Fibroblast of skin of right quadriceps (primary cell): ENCODE results near the gene MGAT5B.

Experiments
- DNase-seq: peaks from one replicate; pipeline ENCODE4 v3.0.0-alpha.2; 2013

MGAT5B gene

GRCh38 chr17:76932402-76933333 lies 64.5 kb downstream of the MGAT5B start:
- no peak for DNase-seq

GRCh38 chr17:76934561-76935320 lies 66.5 kb downstream of the MGAT5B start:
- DNase-seq = no peak

GRCh38 chr17:76935331-76935730 lies 67.1 kb downstream of the MGAT5B start:
- DNase-seq = peak; percentile 49

- DNase-seq = no peak
Observed at GRCh38 chr17:76937238-76937637, 69.0 kb downstream of the MGAT5B start.

- no peak for DNase-seq
Observed at GRCh38 chr17:76938009-76938408, 69.8 kb downstream of the MGAT5B start.

GRCh38 chr17:76940295-76940694 lies 72.1 kb downstream of the MGAT5B start:
- DNase-seq = no peak

GRCh38 chr17:76940738-76941350 lies 72.6 kb downstream of the MGAT5B start:
- no peak for DNase-seq

GRCh38 chr17:76943202-76943601 lies 75.0 kb downstream of the MGAT5B start:
- DNase-seq = no peak

- DNase-seq = no peak
Observed at GRCh38 chr17:76943781-76944213, 75.6 kb downstream of the MGAT5B start.

GRCh38 chr17:76944477-76944876 lies 76.3 kb downstream of the MGAT5B start:
- no peak for DNase-seq

- no peak for DNase-seq
Observed at GRCh38 chr17:76946111-76946771, 78.0 kb downstream of the MGAT5B start.

GRCh38 chr17:76946772-76947135 lies 78.5 kb downstream of the MGAT5B start:
- DNase-seq = no peak

- DNase-seq = no peak
Observed at GRCh38 chr17:76947309-76947708, 79.1 kb downstream of the MGAT5B start.

- no peak for DNase-seq
Observed at GRCh38 chr17:76947771-76948170, 79.6 kb downstream of the MGAT5B start.

- DNase-seq = no peak
Observed at GRCh38 chr17:76948301-76948700, 80.1 kb downstream of the MGAT5B start.

GRCh38 chr17:76948726-76949342 lies 80.6 kb downstream of the MGAT5B start:
- no peak for DNase-seq

GRCh38 chr17:76949913-76950695 lies 81.9 kb downstream of the MGAT5B start:
- DNase-seq = no peak

- no peak for DNase-seq
Observed at GRCh38 chr17:76951375-76951905, 83.2 kb downstream of the MGAT5B start.

- no peak for DNase-seq
Observed at GRCh38 chr17:76952402-76952801, 84.2 kb downstream of the MGAT5B start.

GRCh38 chr17:76953066-76953465 lies 84.9 kb downstream of the MGAT5B start:
- no peak for DNase-seq

- no peak for DNase-seq
Observed at GRCh38 chr17:76953946-76954345, 85.7 kb downstream of the MGAT5B start.
